ENCODE data around the gene ACLY.
"Not testable (repeated sequence)": the region's sequence is repeated elsewhere in the genome, so short reads cannot be mapped to it uniquely, and the experiment has no call there.

ACLY gene

DNA sequence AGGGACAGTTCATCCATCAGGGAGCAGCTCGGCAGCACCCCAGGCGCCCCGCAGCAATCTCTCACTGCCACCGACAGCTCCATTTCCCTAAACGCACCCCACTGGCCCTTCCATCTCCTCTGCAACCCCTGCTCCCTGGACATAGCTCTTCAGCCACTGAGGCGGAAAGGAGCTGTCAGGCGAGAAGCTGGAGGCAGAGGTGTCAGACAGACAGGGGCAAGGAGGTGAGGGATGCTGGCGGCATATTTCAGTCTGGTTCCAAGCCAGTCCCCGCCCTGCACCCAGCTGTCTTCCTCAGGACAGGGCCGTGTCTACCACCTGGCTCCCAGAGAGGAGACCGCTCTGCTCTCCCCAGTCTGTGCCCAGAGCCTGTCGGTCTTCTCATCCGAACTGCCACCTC lies 9.7 kb downstream of the ACLY start:
- DNase-seq = no peak

DNA sequence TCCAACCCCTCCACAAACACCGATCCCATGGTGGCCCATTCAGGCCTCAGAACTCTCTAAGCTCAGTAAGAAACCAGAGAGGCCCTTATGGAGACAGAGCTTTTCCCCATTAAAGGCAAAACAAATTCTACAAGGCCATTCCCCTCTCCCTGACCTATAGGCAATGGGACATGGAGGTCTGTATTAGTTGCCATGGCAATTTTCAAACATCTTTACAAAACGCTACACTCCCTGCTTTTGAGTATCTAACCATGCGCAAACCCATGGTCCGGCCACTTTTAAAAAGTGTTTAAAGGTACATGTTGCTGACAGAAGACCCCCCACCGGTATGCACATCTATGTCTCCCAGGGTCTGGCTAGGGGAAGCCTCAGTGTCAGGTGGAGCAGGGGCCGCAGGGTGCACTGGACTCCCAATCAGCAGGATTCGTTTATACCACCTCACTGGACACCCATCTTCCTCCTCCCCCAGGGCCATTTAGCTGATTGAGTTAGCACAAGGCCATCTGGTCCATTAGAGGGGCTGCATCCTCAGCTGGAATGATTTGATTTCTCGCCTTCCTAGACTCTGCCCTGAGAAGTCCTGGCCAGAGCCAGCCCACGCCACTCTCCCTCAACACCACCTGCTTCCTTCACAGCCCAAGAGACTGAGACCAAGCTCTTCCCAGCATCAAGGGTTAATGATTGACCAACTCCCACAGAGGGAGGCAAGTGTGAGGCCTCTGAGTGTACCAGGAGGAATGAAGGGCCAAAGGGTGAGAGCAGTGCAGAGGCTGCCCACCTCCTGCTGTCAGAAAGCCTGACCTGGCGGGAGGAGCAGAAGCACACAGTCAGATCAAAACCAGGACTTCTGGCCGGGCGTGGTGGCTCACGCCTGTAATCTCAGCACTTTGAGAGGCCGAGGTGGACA lies 10.9 kb downstream of the ACLY start:
- no peak for DNase-seq

GRCh38 chr17:41907185-41907556 lies 11.6 kb downstream of the ACLY start:
- DNase-seq = no peak

DNA sequence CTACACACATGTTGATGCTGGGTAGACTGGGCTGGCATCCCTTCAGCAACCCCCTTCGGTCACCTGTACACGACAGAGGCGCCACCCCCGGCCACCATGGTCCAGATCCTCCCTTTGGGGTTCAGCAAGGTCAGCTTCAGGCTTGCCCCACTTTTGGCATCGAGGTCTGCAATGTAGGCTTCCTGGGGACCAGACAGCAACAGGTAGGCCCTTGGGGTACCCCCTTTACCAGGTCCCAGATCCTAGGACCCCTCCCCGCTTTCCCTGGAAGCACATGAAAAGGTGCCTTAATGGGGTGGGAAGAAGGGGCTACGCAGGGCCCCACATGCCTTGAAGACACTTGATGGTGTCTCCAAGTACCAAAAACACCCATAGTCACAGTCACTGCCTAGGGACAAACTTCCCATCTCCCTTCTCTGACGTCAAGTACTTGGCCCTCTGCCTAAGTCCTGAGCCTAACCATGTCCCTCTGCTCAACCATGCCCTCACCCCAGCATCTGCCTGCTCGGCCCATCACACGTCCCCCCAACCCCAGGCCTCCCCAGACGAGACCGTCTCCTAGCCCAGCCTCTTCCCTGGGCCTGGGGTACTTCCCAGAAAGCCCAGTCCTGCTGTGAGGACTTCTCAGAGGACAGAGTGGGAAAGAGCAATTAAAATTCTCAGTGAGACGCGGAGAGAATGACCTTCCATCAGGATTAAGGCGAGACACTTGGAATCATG lies 12.1 kb downstream of the ACLY start:
- no peak for DNase-seq

DNA sequence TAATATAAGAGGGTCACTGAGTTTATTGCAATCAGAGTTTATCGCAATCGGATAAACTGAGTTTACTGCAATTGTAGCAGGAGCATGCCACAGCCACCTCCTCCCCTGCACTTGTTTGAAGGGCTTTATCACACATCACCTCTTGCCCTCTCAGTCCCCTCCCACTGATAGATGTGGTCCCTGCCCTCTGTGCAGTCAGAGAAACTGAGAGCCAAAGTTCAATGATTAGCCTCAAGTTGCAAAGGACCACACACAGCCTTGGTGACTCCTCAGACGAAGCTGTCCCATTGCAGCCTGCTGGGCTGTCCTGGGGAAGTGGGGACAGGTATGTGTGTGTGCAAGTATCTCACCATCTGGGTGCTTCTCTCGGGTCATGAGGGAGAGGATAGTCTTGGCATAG lies 13.6 kb downstream of the ACLY start:
- no peak for DNase-seq

GRCh38 chr17:41904242-41904841 lies 14.4 kb downstream of the ACLY start:
- no peak for DNase-seq

- no peak for DNase-seq
Measured at GRCh38 chr17:41901646-41902045, 17.1 kb downstream of the ACLY start.

GRCh38 chr17:41896726-41897125 lies 22.0 kb downstream of the ACLY start:
- DNase-seq = no peak

DNA sequence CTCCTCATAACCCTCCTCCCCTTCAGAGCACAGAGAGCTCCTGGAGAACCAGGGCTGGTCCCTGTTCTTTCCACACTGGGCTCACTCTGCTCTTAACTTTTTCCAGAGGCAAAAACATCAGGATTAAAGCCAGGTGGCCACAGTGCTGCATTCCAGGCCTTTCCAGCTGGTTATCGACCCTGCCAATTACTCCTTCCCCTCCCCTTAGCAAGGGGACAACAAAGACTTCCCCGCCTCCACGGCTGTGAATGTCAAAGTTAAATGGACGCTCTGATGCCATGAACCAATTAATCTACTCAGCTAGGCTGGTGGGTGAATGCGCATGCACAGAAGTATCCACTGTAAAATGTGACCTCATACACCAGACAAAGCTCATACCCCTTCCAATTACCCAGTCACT lies 23.1 kb downstream of the ACLY start:
- DNase-seq = no peak

DNA sequence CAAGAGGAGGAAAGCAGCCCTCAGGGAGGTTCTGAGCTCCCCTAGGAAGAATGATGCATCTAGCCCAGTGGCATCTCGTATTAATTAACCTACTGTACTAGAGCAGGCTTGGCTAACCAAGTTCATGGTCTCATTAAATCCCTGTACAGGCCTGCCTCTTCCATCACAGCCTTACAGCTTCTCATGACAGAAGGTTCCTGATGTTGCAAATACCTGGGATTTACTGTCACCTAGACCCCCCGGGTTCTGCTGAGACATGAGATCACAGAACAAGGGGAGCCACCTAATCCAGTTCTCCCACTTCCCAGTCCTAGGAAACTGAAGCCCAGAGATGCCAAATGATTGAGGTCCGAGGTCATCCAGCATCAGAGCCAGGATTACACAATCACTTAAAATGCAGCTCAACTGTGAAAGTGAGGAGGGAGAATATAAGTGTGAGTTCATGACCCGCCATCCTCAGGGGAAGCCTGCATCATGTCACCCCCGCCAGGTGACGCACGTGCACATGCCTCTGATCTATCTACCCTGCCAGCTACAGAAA lies 23.9 kb downstream of the ACLY start:
- DNase-seq = no peak

DNA sequence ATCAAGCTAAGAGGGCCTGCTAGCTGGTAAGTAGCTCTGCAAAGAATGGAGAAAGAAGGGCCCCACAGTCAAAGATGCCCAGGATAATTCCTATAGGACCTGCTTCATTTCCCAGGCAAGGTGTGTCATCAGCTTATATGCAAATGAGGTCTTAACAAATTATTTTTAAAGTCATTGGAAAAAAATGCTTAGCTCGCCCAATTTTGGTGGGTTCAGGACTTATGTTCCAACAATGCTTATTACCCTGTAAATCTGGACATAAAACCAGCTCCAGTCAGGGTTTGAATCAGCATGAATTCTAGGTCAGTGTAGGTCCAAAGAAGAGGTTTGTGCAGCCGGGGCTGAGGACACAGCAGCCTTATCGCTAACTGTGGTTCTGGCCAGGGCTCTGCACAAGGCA lies 25.4 kb downstream of the ACLY start:
- DNase-seq = no peak

GRCh38 chr17:41892021-41892376 lies 26.8 kb downstream of the ACLY start:
- no peak for DNase-seq

DNA sequence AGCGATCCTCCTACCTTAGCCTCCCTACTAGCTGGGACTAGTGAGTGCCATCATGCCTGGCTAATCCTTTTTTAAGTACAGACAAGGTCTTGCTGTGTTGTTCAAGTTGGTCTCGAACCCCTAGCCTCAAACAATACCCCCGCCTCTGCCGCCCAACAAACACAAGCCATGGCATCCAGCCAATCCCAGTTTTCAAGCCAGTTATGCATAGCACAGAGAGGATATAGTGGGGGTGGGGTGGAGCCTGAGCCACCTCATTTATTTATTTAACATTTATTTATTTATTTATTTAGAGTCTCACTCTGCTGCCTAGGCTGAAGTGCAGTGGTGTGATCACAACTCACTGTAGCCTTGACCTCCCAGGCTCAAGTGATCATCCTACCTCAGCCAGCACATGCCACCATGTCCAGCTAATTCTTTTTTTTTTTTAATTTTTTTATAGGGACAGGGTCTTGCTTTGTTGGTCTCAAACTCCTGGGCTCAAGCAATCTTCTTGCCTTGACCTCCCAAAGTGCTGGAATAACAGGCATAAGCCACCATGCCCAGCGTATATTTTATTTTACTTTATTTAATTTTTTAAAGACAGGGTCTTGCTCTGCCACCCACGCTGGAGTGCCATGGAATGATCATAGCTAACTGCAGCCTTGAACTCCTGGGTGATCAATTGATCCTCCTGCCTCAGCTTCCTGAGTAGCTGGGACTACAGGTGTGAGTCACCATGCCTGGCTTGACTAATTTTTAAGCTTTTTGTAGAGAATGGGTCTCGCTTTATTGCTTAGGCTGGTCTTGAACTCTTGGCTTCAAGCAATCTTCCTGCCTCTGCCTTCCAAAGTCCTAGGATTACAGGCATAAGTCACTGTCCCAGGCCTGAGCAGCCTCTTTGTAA lies 27.4 kb downstream of the ACLY start:
- no peak for DNase-seq

GRCh38 chr17:41888332-41888965 lies 30.3 kb downstream of the ACLY start:
- no peak for DNase-seq

GRCh38 chr17:41885733-41886132 lies 33.0 kb downstream of the ACLY start:
- DNase-seq = peak; percentile 30 to 45

DNA sequence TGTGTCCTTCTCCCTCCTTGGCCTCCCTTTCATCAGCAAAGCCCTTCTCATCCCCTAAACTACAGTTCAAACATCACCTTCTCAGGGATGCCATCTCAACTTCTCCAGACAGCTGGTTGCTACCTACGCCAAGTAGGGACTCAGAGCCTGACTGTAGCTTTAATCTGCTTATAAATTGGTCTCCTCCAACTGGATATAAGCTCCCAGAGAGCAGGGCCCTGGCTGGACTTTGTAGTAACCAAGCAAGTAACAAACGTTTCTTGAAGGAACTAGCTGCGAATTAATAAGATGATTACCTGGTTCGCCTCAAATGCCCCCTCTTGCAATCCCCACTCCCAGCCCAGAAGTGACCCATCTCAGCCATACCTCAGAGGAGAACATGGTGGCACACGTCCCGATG lies 36.0 kb downstream of the ACLY start:
- DNase-seq = no peak

DNA sequence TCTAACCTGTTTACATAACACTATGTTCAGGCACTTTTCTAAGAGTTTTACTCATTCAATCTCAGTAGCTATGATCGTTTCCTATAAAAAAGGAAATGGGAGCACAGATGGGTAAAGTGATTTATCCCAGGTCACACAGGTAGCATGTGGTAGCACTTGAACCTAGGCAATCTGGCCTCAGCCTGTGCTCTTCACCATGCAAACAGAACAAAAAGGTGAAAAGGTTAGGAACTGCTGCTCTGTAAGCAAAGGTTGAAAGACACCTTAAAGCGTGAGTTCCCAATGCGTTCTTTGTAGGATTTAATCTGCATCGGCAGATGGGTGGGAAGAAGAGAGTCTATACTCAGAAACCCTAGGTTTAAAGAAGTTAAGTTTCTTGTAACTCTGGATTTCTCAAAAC lies 38.6 kb downstream of the ACLY start:
- no peak for DNase-seq

GRCh38 chr17:41874293-41874670 lies 44.5 kb downstream of the ACLY start:
- not testable (repeated sequence) for DNase-seq

- DNase-seq = no peak
Measured at GRCh38 chr17:41873559-41874292, 45.0 kb downstream of the ACLY start.

DNA sequence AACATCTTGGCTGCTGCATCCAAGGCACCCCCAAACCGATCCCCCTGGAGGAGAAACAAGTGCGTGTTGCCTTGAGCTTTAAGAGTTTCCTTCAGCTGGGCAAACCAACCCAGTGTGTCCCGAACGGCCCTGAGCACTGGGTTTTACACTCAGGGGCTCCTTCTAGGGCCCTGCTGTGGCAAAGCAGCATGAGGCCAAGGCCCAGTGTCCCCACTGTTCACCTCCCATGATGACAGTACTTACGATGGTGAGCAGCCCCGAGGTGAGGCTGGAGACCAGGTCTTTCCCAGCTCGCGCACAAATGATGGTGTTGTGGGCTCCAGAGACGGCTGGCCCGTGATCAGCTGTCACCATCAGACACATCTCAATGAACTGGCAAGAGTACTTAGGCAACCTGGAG lies 47.0 kb downstream of the ACLY start:
- DNase-seq = no peak

DNA sequence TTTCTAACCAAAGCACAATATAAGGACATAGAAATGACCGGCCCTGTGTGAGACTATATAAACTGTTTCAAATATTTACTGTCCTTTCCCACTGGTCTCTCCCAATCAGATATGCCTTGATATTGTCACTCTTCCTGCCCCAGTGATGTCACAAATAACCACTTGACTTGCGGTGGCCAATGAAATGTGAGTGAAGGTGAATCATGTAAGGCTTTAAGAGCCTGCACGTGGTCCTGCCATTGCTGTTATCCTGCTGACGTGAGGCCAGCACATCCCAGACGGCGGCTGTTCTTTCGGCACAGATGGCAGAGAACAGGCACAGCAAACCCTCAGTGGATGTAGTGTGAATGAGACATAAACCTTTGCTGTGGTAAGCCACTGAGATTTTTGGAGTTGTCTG lies 48.1 kb downstream of the ACLY start:
- DNase-seq = no peak

- DNase-seq = no peak
Measured at GRCh38 chr17:41870097-41870496, 48.7 kb downstream of the ACLY start.

Data from Kasumi-1 (cell line).